GM21737 (cell line): ENCODE results near the gene TAGAP.
"Not testable (repeated sequence)": the region's sequence is repeated elsewhere in the genome, so short reads cannot be mapped to it uniquely, and the experiment has no call there.

Experiments used
- ATAC-seq: cut with Tn5 transposase; IDR thresholded peaks from one replicate; pipeline ENCODE4 v1.9.1; 2021; ENCODE audit warnings: mild to moderate bottlenecking, moderate library complexity; ENCODE audit not compliant: unreplicated experiment

Gene TAGAP

GRCh38 chr6:159013229-159013628 lies 31.6 kb downstream of the TAGAP start:
- no peak for ATAC-seq

GRCh38 chr6:159012201-159012600 lies 32.6 kb downstream of the TAGAP start:
- no peak for ATAC-seq

- ATAC-seq, result not testable (repeated sequence)
Measured at GRCh38 chr6:159010037-159010612, 34.7 kb downstream of the TAGAP start.

DNA sequence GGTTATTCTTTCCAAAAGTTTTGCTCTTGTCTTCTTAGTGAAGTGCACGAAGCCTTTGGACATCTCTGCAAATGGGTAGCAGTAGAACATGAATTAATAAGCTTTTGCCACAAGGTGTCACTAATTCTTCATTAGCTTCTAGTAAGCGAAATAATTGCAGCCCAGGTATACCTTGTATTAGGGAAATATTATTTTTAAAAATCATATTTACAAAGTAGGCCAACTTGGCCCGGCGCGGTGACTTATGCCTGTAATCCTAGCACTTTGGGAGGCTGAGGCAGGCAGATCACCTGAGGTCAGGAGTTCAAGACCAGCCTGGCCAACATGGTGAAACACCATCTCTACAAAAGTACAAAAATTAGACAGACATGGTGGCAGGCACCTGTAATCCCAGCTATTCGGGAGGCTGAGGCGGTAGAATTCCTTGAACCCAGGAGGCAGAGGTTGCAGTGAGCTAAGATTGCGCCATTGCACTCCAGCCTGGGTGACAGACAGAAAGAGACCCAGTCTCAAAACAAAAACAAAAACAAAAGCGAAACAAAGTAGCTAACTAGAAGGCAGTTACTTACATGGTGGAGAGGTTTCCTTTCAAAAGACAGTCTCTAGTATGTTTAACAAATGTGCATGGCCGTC lies 36.0 kb downstream of the TAGAP start:
- ATAC-seq, result peak; percentile 60

DNA sequence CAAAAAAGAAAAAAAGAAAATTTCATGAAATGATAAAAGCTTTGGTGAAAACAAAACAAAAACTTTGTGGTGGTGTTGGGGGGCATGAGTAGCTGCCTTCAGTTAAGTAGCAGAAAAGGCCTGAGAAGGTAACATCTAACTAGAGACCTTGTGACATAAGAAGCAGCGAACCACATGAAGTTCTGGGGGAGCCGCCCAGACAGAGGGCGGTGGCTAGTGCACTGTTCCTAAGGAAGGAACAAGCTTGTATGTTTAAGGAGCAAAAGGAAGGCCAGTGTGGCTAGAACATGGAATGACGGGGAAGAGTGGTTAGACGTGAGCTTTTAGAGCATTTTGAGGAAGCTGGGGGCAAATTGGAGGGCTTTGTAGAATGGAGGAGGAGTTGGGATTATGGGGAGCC lies 37.3 kb downstream of the TAGAP start:
- no peak for ATAC-seq

GRCh38 chr6:159005436-159005835 lies 39.4 kb downstream of the TAGAP start:
- no peak for ATAC-seq

DNA sequence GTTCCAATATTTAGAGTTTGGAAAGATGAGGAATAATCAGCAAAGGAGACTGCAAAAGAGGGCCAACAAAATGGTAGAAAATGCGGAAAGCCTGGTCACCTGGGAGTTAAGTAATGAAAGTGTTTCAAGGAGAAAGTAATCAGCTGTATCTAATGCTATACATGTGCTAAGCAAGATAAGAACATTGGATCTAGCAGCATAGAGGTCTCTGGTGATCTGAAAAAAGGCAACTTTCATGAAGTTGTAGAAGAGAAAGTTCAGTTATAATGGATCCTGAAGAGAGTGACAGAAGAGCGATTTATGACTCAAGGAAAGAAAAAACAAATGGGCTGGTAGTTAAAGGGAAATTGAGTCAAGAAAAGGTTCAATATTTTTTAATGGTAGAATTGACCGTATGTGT lies 40.2 kb downstream of the TAGAP start:
- no peak for ATAC-seq

- no peak for ATAC-seq
Measured at GRCh38 chr6:159002432-159003155, 42.2 kb downstream of the TAGAP start.

- peak; percentile 96 for ATAC-seq
Measured at GRCh38 chr6:158999666-159000403, 45.0 kb downstream of the TAGAP start, which contains the start of gene RSPH3. Gene RSPH3, minus strand, starts transcription at chr6:159000202. Its CDS starts 652 bp downstream, at chr6:158999550.

GRCh38 chr6:158999154-158999665 lies 45.6 kb downstream of the TAGAP start:
- ATAC-seq, result no peak

DNA sequence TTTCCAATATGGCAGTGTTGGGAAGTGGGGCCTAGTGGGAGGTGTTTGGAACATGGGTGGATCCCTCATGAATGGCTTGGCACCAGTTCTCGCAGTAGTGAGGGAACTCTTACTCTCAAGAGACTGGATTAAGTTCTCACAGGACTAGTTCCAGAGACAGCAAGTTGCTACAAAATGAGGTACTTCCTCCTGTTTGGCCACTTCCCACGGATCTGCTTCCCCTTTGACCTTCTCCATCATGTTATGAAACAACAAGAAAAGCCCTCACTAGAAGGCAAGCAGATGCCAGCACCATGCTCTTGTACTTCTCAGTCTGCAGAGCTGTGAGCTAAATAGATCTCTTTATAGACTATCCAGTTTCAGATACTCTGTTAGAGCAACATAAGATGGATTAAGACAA lies 47.9 kb downstream of the TAGAP start:
- no peak for ATAC-seq

GRCh38 chr6:158993639-158994038 lies 51.2 kb downstream of the TAGAP start:
- ATAC-seq, result no peak

DNA sequence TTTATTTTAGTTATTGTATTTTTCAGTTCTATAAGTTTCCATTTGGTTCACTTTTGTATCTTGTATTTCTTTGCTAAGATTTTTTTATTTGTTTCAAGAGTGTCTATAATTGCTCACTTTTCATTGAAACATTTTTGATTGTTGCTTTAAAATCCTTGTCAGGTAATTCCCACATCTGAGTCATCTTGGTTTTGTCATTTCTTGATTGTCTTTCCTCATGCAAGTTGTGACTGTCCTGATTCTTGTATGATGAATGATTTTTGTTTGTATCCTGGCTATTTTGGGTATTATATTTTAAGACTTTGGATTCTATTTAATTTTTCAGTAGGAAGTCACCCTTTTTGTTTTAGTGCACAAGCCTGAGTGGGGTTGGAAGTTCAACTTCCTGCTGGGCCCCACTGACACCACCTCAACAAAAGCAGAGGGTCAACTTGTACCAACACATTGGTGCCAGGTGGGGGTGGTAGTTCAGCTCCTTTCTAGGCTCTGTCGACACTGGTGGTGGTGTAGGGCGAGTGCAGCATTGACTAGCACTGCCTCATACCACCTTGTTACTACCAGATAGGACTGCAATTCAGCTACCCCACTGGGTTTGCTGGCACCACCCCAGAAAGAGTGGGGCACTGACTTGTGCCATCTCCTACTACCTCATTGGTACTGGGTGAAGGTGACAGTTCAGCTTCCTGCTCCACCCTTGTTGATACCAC lies 53.6 kb downstream of the TAGAP start:
- no peak for ATAC-seq

DNA sequence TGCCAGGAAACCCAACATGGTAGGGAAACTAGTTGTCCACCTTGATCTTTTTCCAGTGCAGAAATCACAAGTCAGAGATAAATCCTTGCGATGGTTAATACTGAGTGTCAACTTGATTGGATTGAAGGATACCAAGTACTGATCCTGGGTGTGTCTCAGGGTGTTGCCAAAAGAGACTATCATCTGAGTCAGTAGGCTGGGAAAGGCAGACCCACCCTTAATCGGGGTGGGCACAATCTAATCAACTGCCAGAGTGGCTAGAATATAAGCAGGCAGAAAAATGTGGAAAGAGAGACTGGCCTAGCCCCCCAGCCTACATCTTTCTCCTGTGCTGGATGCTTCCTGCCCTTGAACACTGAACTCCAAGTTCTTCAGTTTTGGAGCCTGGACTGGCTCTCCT lies 55.1 kb downstream of the TAGAP start:
- not testable (repeated sequence) for ATAC-seq

- no peak for ATAC-seq
Measured at GRCh38 chr6:158988477-158988876, 56.3 kb downstream of the TAGAP start.

- ATAC-seq, result no peak
Measured at GRCh38 chr6:158987657-158988056, 57.1 kb downstream of the TAGAP start.
